HepG2 (cell line): Measurements from ENCODE around the gene CH25H. TPM values are rescaled to one million over a fixed set of nuclear protein-coding genes. Genes with fewer than 3 reads are reported as not detected.

ENCODE experiments used
- ARNT2 ChIP-seq: sonication (generic); formaldehyde crosslinking; IDR thresholded peaks from 2 replicates; pipeline ENCODE4 v1.8.0; 2022; ENCODE audit warnings: mild to moderate bottlenecking, low read depth, missing genetic modification reagents, moderate library complexity
- ATF1 ChIP-seq: IDR thresholded peaks from 2 replicates; pipeline ENCODE4 v1.6.1; 2016; ENCODE audit warnings: mild to moderate bottlenecking, control low read depth
- ATF7-NPFF ChIP-seq: sonication (generic); formaldehyde crosslinking; IDR thresholded peaks from 2 replicates; pipeline ENCODE4 v1.8.1; 2023; ENCODE audit warnings: mild to moderate bottlenecking, low read depth, missing genetic modification reagents, moderate library complexity
- CBX2 ChIP-seq, 2 experiments: fragments of 200-600 bp in 1 of 2; sonication (generic); formaldehyde crosslinking in 1 of 2; IDR thresholded peaks; 2 replicates each; pipeline versions ENCODE4 v1.7.0 to v1.8.1; 2018 to 2022; ENCODE audit warnings: low read depth in 2 of 2, low read length in 1 of 2, mild to moderate bottlenecking in 1 of 2, missing genetic modification reagents in 1 of 2
- CSRNP2 ChIP-seq: sonication (generic); formaldehyde crosslinking; conservative IDR thresholded peaks from 2 replicates; pipeline ENCODE4 v1.8.0; 2022; ENCODE audit warnings: low read depth, missing genetic modification reagents
- FOXO4 ChIP-seq: sonication (generic); formaldehyde crosslinking; conservative IDR thresholded peaks from 2 replicates; pipeline ENCODE4 v1.8.1; 2023; ENCODE audit warnings: missing genetic modification reagents
- GABPB1 ChIP-seq: IDR thresholded peaks from 2 replicates; pipeline ENCODE4 v1.6.1; 2016; ENCODE audit warnings: mild to moderate bottlenecking, missing genetic modification reagents, moderate library complexity, missing compliant biosample characterization
- GZF1 ChIP-seq: sonication (generic); formaldehyde crosslinking; IDR thresholded peaks from 2 replicates; pipeline ENCODE4 v1.5.1; 2020; ENCODE audit warnings: mild to moderate bottlenecking, missing genetic modification reagents
- HOXA5 ChIP-seq: sonication (generic); formaldehyde crosslinking; IDR thresholded peaks from 2 replicates; pipeline ENCODE4 v1.4.0; 2020; ENCODE audit warnings: missing genetic modification reagents
- HOXA9 ChIP-seq: sonication (generic); formaldehyde crosslinking; IDR thresholded peaks from 2 replicates; pipeline ENCODE4 v1.8.1; 2022; ENCODE audit warnings: missing genetic modification reagents, mild to moderate bottlenecking, moderate library complexity, borderline replicate concordance
- NCOA1 ChIP-seq: sonication (generic); formaldehyde crosslinking; IDR thresholded peaks from 2 replicates; pipeline ENCODE4 v1.9.0; 2021; ENCODE audit warnings: missing genetic modification reagents
- REXO4 ChIP-seq: sonication (generic); formaldehyde crosslinking; IDR thresholded peaks from 2 replicates; pipeline ENCODE4 v1.8.0; 2022; ENCODE audit warnings: missing genetic modification reagents, mild to moderate bottlenecking, borderline replicate concordance
- THAP7 ChIP-seq: sonication (generic); formaldehyde crosslinking; IDR thresholded peaks from 2 replicates; pipeline ENCODE4 v1.8.1; 2023; ENCODE audit warnings: mild to moderate bottlenecking, missing genetic modification reagents
- ZNF121 ChIP-seq: sonication (generic); formaldehyde crosslinking; IDR thresholded peaks from 2 replicates; pipeline ENCODE4 v1.5.0; 2020; ENCODE audit warnings: mild to moderate bottlenecking, missing genetic modification reagents
- ZNF136 ChIP-seq: sonication (generic); formaldehyde crosslinking; IDR thresholded peaks from 2 replicates; pipeline ENCODE4 v1.8.1; 2022; ENCODE audit warnings: low read depth, mild to moderate bottlenecking, moderate library complexity, missing genetic modification reagents
- ZNF230 ChIP-seq: sonication (generic); formaldehyde crosslinking; IDR thresholded peaks from 2 replicates; pipeline ENCODE4 v1.4.0; 2020; ENCODE audit warnings: mild to moderate bottlenecking, missing genetic modification reagents
- ZNF350 ChIP-seq: sonication (generic); formaldehyde crosslinking; IDR thresholded peaks from 2 replicates; pipeline ENCODE4 v1.4.0; 2020; ENCODE audit warnings: mild to moderate bottlenecking, low read depth, missing genetic modification reagents, borderline replicate concordance
- ZNF589 ChIP-seq: sonication (generic); formaldehyde crosslinking; conservative IDR thresholded peaks from 2 replicates; pipeline ENCODE4 v1.8.0; 2022; ENCODE audit warnings: mild to moderate bottlenecking, moderate library complexity, missing genetic modification reagents
- ZNF619 ChIP-seq: sonication (generic); formaldehyde crosslinking; IDR thresholded peaks from 2 replicates; pipeline ENCODE4 v1.4.0; 2020; ENCODE audit warnings: mild to moderate bottlenecking, missing genetic modification reagents
- ZNF75D ChIP-seq: sonication (generic); formaldehyde crosslinking; IDR thresholded peaks from 2 replicates; pipeline ENCODE4 v1.8.1; 2023; ENCODE audit warnings: missing genetic modification reagents, mild to moderate bottlenecking, borderline replicate concordance
- ZNF788 ChIP-seq: sonication (generic); formaldehyde crosslinking; IDR thresholded peaks from 2 replicates; pipeline ENCODE4 v1.5.0; 2020; ENCODE audit warnings: mild to moderate bottlenecking, missing genetic modification reagents, borderline replicate concordance
- ZNF839 ChIP-seq: sonication (generic); formaldehyde crosslinking; IDR thresholded peaks from 2 replicates; pipeline ENCODE4 v1.4.0; 2020; ENCODE audit warnings: missing genetic modification reagents, mild to moderate bottlenecking, borderline replicate concordance
- ZNF850 ChIP-seq: sonication (generic); formaldehyde crosslinking; conservative IDR thresholded peaks from 2 replicates; pipeline ENCODE4 v1.9.0; 2021; ENCODE audit warnings: mild to moderate bottlenecking, missing genetic modification reagents
- ZNF879 ChIP-seq: sonication (generic); formaldehyde crosslinking; IDR thresholded peaks from 2 replicates; pipeline ENCODE4 v1.8.1; 2023; ENCODE audit warnings: missing genetic modification reagents
- polyA plus RNA-seq, 8 experiments: library from polyadenylated mRNA; depleted of rRNA in 3 of 8; stranded (reverse) in 7 of 8; unstranded in 1 of 8; fragments of >200 nt; fragmentation: Illumina TruSeq in 4 of 8; extraction: Trizol in 4 of 8; gene quantifications; 2 replicates each; pipeline versions ENCODE4 v1.2.1 to v1.2.3, GENCODE V29; 2011 to 2016; ENCODE audit warnings: low read depth in 4 of 8, missing spikeins in 1 of 8, mixed read lengths in 1 of 8; ENCODE audit not compliant: insufficient read depth in 1 of 8
- total RNA-seq, 5 experiments: library from RNA; depleted of rRNA; stranded (reverse); fragments of >200 nt; fragmentation: Illumina TruSeq; extraction: Trizol; gene quantifications; 2 replicates each; pipeline ENCODE4 v1.2.3, GENCODE V29; 2016; ENCODE audit warnings: low read depth in 1 of 5

The CH25H gene
- total and polyA plus RNA-seq, 2 of the 13 experiments (the other 11 are each of a cell fraction or from before 2014, with no cell fraction given) = not detected

- no peak for TF ChIP-seq CBX2 (IDR thresholded peaks at IDR 0.05; ENCODE audit: low read depth, low read length)
- no peak for TF ChIP-seq CBX2 (CRISPR knock-in tag; IDR thresholded peaks at IDR 0.05; ENCODE audit: low read depth)
- no peak for TF ChIP-seq ATF7-NPFF (CRISPR knock-in tag)
- no peak for TF ChIP-seq ZNF589
- no peak for TF ChIP-seq NCOA1 (CRISPR knock-in tag)
- TF ChIP-seq ZNF619 = peak; percentile 48; the same call in 1 of the 2 replicates
- TF ChIP-seq ZNF136 = no peak
- TF ChIP-seq ZNF230 (CRISPR knock-in tag) = peak; percentile 23; the same call in 1 of the 2 replicates
- TF ChIP-seq ATF1 (CRISPR knock-in tag) = no peak
- TF ChIP-seq ARNT2 (CRISPR knock-in tag) = peak; percentile 71; the same call in 1 of the 2 replicates
- no peak for TF ChIP-seq GZF1
- TF ChIP-seq THAP7 = no peak
- TF ChIP-seq HOXA9 (CRISPR knock-in tag) = no peak
- no peak for TF ChIP-seq HOXA5 (CRISPR knock-in tag)
- TF ChIP-seq GABPB1 = peak; percentile 82
- no peak for TF ChIP-seq ZNF75D (CRISPR knock-in tag)
- peak; percentile 85 for TF ChIP-seq ZNF350 (CRISPR knock-in tag)
- TF ChIP-seq ZNF121 (CRISPR knock-in tag) = no peak
- no peak for TF ChIP-seq ZNF850
- no peak for TF ChIP-seq ZNF879 (CRISPR knock-in tag)
- no peak for TF ChIP-seq REXO4 (CRISPR knock-in tag)
- TF ChIP-seq FOXO4 (CRISPR knock-in tag) = no peak
- no peak for TF ChIP-seq CSRNP2 (CRISPR knock-in tag)
- peak; percentile 13; the same call in 1 of the 2 replicates for TF ChIP-seq ZNF788 (CRISPR knock-in tag)
- peak; percentile 53; the same call in 1 of the 2 replicates for TF ChIP-seq ZNF839 (CRISPR knock-in tag)
Observed at GRCh38 chr10:89251409-89252224, 44.5 kb upstream of the CH25H start, which contains the start of gene LIPA (continued).
